Coronary artery (tissue), 2 donors: ENCODE measurements around the gene ATF6.
A peak's percentile ranks its signal among the peaks of the same experiment; 100 is the strongest.

Experiments used
- DNase-seq: peaks from one replicate; pipeline ENCODE4 v3.0.0-alpha.2; 2017; ENCODE audit warnings: low spot score
- H3K27ac ChIP-seq, 2 donors: fragments of 200-600 bp; sonication (generic); one replicate each; pipeline ENCODE4 v1.5.1; 2016 to 2019
- H3K4me3 ChIP-seq: fragments of 200-600 bp; sonication (generic); 2 replicates; pipeline ENCODE4 v1.5.1; 2016; ENCODE audit warnings: mild to moderate bottlenecking, moderate library complexity
- CTCF ChIP-seq: fragments of 200-600 bp; sonication (generic); IDR thresholded peaks from one replicate; pipeline ENCODE4 v1.5.1; 2019; ENCODE audit warnings: antibody characterized with exemption

ATF6 gene

GRCh38 chr1:161972828-161973227 lies 206.7 kb downstream of the ATF6 start:
- DNase-seq = no peak
- TF ChIP-seq CTCF = no peak
- no peak overlapping the region for H3K4me3 ChIP-seq
- H3K27ac ChIP-seq = no peak overlapping the region

DNA sequence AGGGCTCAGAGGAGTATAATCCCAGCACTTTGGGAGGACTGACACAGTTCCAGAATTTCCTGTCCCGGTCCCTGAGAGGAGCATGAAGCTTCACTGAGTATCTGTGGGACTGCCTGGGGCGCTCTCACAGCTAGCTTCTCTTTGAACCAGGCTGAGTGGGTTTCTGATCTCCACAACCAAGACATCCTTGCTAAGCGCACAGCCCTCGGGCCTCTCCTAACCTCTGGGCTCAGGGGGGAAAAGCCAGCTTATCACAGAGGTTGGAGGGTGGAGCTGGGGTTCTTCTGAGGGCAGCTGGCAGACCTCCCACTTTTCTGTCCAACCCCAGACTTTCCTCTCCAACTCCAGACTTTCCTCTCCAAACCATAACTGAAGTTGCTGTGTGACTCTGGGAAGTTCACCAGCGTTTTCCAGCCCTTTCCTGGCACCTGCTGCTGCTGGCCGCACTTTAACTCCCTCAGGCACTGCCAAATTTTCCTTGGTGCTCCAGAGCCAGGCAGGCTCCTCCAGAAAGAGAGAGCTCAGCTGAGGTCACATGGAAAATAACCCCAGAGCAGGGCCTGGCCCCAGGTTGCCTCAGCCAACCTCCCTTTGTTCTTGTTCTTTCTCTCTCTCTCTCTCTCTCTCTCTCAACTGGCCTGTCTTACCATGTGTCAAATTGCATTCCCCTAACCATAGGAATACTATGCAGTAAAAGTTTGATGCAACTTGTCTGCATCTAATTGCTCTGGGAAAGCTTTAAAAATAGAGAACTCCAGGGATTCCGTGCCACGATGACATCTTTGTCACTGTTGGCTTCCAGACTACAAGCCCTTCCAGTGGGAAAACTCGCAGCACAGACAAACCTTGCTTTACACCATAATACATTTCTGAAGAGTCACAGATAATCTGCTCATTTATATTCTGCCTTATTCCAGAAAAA lies 208.1 kb downstream of the ATF6 start:
- no peak for DNase-seq

DNA sequence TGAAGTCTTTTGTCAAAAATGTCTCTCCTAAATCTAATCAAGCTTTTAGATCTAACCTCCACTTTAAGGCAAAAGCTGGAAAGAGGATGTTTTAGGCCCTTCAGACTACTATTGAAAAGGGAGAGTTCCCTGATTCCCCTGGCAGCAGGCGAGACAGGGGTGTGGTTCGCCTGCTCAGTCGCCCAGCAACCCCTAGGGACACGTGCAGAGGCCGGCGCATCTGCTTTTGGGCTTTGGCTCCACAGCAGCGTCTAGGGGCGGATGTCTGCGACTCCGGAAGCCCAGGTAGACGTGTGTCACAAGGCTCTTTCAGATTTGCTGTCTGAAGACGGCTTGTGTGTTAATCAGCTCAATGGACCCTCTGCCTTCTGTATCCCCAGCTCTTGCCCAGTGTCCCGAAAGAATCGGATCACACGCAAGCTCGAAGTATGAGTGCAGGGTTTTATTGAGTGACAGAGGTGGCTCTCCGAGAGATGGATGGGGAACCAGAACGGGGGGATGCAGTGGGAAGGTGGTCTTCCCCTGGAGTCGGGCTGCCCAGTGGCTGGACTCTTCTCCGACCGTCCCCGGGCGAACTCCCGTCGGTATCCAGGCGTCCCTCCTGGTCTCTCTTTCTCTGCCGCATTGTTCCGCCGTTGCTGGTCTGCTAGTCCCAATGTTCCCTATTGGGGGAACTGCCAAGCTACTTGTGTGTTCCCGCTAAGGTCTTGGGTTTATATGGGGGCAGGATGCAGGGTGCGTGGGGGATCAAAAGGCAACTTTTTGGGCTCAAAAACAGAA lies 212.1 kb downstream of the ATF6 start:
- Histone ChIP-seq H3K4me3 (no peak overlapping the region), H3K27ac (no peak overlapping the region)
- TF ChIP-seq CTCF = no peak
- no peak for DNase-seq

More for the DNA sequence above, 208.1 kb downstream of the ATF6 start:
- no peak overlapping the region for H3K4me3 ChIP-seq
- TF ChIP-seq CTCF = no peak
- H3K27ac ChIP-seq = peak overlapping the region; percentile 62 to 65

GRCh38 chr1:161981126-161981525 lies 215.0 kb downstream of the ATF6 start:
- no peak overlapping the region for H3K4me3 ChIP-seq
- H3K27ac ChIP-seq = peak overlapping the region in 1 of 2 donors; percentile 26
- peak; percentile 61 for DNase-seq
- no peak for TF ChIP-seq CTCF

GRCh38 chr1:161981735-161982506 lies 215.8 kb downstream of the ATF6 start:
- H3K4me3 ChIP-seq = no peak overlapping the region
- no peak overlapping the region for H3K27ac ChIP-seq
- peak; percentile 50 for DNase-seq
- no peak for TF ChIP-seq CTCF

GRCh38 chr1:161982507-161982895 lies 216.4 kb downstream of the ATF6 start:
- no peak for TF ChIP-seq CTCF
- H3K4me3 ChIP-seq = no peak overlapping the region
- DNase-seq = no peak
- H3K27ac ChIP-seq = no peak overlapping the region
